ENCODE results near the gene TRIML2.

DNA sequence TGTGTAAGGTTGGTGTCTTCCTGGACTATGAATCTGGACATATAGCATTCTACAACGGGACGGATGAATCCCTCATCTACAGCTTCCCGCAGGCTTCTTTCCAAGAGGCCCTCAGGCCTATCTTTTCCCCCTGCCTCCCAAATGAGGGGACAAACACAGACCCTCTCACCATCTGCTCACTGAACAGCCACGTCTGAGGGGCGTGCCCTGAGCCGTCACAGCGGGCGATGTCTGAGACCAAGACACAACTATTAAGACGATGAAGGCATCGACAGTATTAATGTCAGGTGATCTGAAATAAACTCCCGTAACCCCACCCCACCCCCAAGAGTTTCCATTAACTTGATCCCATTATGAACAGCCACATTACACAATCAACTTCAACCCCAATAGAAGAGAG is 37.8 kb upstream of the TRIML2 start:
- TF ChIP-seq RFX5 (IDR thresholded peaks at IDR 0.05; ENCODE audit: low read length): no peak
- TF ChIP-seq, protein P1, sequence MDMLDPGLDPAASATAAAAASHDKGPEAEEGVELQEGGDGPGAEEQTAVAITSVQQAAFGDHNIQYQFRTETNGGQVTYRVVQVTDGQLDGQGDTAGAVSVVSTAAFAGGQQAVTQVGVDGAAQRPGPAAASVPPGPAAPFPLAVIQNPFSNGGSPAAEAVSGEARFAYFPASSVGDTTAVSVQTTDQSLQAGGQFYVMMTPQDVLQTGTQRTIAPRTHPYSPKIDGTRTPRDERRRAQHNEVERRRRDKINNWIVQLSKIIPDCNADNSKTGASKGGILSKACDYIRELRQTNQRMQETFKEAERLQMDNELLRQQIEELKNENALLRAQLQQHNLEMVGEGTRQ (IDR thresholded peaks at IDR 0.05; ENCODE audit: borderline replicate concordance, low read depth, low read length): no peak
- TF ChIP-seq TCF12 (IDR thresholded peaks at IDR 0.05): no peak
- TF ChIP-seq SIN3A (IDR thresholded peaks at IDR 0.05; ENCODE audit: borderline replicate concordance, low read depth, low read length): no peak
- TF ChIP-seq, protein P2, sequence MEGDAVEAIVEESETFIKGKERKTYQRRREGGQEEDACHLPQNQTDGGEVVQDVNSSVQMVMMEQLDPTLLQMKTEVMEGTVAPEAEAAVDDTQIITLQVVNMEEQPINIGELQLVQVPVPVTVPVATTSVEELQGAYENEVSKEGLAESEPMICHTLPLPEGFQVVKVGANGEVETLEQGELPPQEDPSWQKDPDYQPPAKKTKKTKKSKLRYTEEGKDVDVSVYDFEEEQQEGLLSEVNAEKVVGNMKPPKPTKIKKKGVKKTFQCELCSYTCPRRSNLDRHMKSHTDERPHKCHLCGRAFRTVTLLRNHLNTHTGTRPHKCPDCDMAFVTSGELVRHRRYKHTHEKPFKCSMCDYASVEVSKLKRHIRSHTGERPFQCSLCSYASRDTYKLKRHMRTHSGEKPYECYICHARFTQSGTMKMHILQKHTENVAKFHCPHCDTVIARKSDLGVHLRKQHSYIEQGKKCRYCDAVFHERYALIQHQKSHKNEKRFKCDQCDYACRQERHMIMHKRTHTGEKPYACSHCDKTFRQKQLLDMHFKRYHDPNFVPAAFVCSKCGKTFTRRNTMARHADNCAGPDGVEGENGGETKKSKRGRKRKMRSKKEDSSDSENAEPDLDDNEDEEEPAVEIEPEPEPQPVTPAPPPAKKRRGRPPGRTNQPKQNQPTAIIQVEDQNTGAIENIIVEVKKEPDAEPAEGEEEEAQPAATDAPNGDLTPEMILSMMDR (IDR thresholded peaks at IDR 0.05): no peak
- TF ChIP-seq MAX (IDR thresholded peaks at IDR 0.05; ENCODE audit: low read depth): no peak
